Karpas-422 (cell line): Measurements from ENCODE around the gene CELF4. TPM values are rescaled to one million over a fixed set of nuclear protein-coding genes. Genes with fewer than 3 reads are reported as not detected.
A peak's percentile ranks its signal among the peaks of the same experiment; 100 is the strongest.

ENCODE experiments used
- DNase-seq: peaks from one replicate; pipeline ENCODE4 v3.0.0-alpha.2; 2015
- H2AFZ ChIP-seq: fragments of 200-600 bp; sonication (generic); 2 replicates; pipeline ENCODE4 v1.6.1; 2014; ENCODE audit warnings: antibody characterized with exemption, low read length, mixed read lengths
- H3K27ac ChIP-seq: fragments of 200-600 bp; sonication (generic); 2 replicates; pipeline ENCODE4 v1.5.1; 2014; ENCODE audit warnings: mild to moderate bottlenecking, low read length, moderate library complexity
- H3K27me3 ChIP-seq: fragments of 200-600 bp; sonication (generic); 2 replicates; pipeline ENCODE4 v1.6.1; 2014; ENCODE audit warnings: low read length, mixed read lengths
- H3K36me3 ChIP-seq: fragments of 200-600 bp; sonication (generic); 2 replicates; pipeline ENCODE4 v1.6.1; 2014; ENCODE audit warnings: low read length, mixed read lengths; ENCODE audit not compliant: insufficient read depth
- H3K4me1 ChIP-seq: fragments of 200-600 bp; sonication (generic); 2 replicates; pipeline ENCODE4 v1.6.1; 2014; ENCODE audit warnings: mild to moderate bottlenecking, low read length, mixed read lengths
- H3K4me2 ChIP-seq: fragments of 200-600 bp; sonication (generic); 2 replicates; pipeline ENCODE4 v1.6.1; 2014; ENCODE audit warnings: low read length, low read depth, mild to moderate bottlenecking; ENCODE audit not compliant: poor library complexity, severe bottlenecking
- H3K4me3 ChIP-seq: fragments of 200-600 bp; sonication (generic); 2 replicates; pipeline ENCODE4 v1.5.1; 2014; ENCODE audit warnings: mild to moderate bottlenecking, antibody characterized with exemption, low read length, mixed read lengths
- H3K79me2 ChIP-seq: fragments of 200-600 bp; sonication (generic); 2 replicates; pipeline ENCODE4 v1.6.1; 2014; ENCODE audit warnings: mild to moderate bottlenecking, low read length, mixed read lengths
- H3K9ac ChIP-seq: fragments of 200-600 bp; sonication (generic); 2 replicates; pipeline ENCODE4 v1.6.0; 2014; ENCODE audit warnings: low read length
- H3K9me2 ChIP-seq: fragments of 200-600 bp; sonication (generic), shearing (Covaris generic); replicated peaks from 2 replicates; pipeline ENCODE4 v1.6.0; 2014; ENCODE audit warnings: mild to moderate bottlenecking, low read length, moderate library complexity; ENCODE audit not compliant: insufficient read depth
- H3K9me3 ChIP-seq: fragments of 300-700, 200-600 bp; sonication (generic); 2 replicates; pipeline ENCODE4 v1.6.1; 2014; ENCODE audit warnings: low read length, mixed read lengths
- H4K20me1 ChIP-seq: fragments of 200-600 bp; sonication (generic); 2 replicates; pipeline ENCODE4 v1.6.1; 2014; ENCODE audit warnings: mild to moderate bottlenecking, antibody characterized with exemption, low read length, low read depth; ENCODE audit not compliant: insufficient read depth
- total RNA-seq: library from RNA; depleted of rRNA; stranded (reverse); fragments of >200 nt; shearing (Covaris generic); gene quantifications from 2 replicates; pipeline ENCODE4 v1.2.3, GENCODE V29; 2014; ENCODE audit warnings: low replicate concordance

Gene CELF4
- total RNA-seq, 1 experiment from 2014 or later, result not detected

DNA sequence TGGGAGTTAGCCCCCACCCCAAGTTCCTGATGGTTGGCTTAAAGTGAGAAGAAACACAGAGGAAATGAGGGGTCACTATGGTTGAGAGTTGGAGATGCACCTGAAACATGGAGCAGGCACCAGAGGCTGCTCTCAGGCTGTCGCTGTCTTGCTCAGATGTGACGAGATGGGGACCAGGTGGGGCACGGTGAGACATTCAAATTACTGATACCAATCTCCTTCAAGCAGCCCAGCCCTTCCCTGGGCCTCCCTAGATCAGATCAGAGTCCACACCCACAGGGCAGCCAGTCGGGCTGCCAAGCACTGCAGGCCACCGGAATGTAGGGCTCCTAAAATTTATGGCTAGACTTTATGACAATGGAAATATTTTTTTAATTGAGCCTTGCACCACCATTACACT is 176.6 kb downstream of the CELF4 start:
- H2AFZ ChIP-seq, result no peak overlapping the region
- no peak overlapping the region for H3K4me3 ChIP-seq
- peaks cover 5% of the 10 kb centered on the region; the same call in 1 of the 2 replicates for H3K4me1 ChIP-seq

DNA sequence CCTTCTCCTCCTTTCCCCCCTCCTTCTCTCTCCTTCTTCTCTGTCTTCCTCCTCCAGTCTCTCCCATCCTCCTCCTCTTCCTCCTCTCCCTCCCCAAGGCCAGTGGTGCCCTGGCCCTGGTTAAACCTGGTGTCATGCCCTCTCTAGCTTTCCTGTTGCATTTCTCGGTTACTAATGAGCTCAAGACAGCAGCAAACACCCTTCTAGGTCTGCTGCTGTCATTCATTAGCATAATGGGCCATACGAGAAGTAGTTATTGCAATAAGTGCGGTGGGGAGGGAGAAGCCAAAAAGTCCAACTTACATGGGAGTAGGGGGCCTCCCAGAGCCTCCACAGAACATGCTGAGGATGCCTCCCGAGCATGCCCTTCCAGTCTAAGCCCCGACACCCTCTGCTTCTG is 177.2 kb downstream of the CELF4 start:
- no peaks in the 10 kb centered on the region for H4K20me1 ChIP-seq
- H3K4me3 ChIP-seq, result no peak overlapping the region
- H2AFZ ChIP-seq, result no peak overlapping the region
- H3K79me2 ChIP-seq, result no peaks in the 10 kb centered on the region
- H3K36me3 ChIP-seq, result no peaks in the 10 kb centered on the region
- no peaks in the 10 kb centered on the region for H3K9me2 ChIP-seq
- peaks cover 5% of the 10 kb centered on the region; the same call in 1 of the 2 replicates for H3K4me1 ChIP-seq
- no peak overlapping the region for H3K9ac ChIP-seq
- no peak for DNase-seq
- no peaks in the 10 kb centered on the region for H3K9me3 ChIP-seq
- H3K27ac ChIP-seq, result no peak overlapping the region
- H3K4me2 ChIP-seq, result no peak overlapping the region
- H3K27me3 ChIP-seq, result no peaks in the 10 kb centered on the region

More for the DNA sequence above, 176.6 kb downstream of the CELF4 start:
- Histone ChIP-seq H3K27me3 (no peaks in the 10 kb centered on the region), H3K9ac (no peak overlapping the region), H3K79me2 (no peaks in the 10 kb centered on the region), H4K20me1 (no peaks in the 10 kb centered on the region), H3K27ac (no peak overlapping the region), H3K9me3 (no peaks in the 10 kb centered on the region), H3K4me2 (no peak overlapping the region), H3K9me2 (no peaks in the 10 kb centered on the region), H3K36me3 (no peaks in the 10 kb centered on the region)
- DNase-seq, result no peak

DNA sequence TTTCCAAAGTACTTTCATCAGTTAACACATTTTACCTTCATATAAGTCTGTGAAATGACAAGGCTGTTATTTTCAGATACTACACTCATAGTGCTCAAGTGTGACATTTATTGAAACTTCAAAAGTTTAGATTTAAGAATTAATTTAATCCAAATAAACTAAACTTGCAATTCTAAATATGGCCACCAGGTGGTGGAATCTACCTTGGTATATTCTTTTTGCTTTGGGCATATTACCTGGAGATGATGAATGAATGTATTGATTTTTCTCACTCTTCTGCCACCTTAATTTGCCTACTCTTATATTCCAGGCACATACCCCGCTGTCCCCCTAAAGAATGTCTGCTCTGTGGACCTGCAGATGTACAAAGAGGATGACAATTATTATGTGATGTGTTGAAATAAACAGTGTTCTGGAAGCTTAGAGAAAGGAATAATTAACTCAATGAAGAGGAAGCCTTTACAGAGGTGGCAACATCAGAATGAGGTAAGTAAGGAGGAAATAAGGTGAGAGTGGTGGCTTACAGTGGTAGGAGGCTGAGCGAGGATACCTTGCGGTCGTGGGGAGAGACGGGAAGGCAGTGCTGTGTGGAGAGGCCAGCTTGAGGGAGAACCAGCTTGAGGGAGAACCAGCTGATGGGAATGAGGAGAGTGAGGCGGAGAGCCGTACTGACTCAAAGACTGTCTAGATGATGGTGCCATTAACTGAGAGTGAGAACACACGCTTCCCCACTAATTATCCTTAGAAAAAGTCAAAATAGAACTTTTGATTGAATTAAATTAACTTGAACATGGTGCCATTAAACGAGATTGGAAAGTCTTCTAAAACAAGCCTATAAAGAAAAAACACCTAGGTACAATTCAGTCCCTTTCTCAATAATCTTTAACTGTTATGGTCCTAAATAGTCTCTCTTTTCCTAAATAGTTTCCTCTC is 179.5 kb downstream of the CELF4 start:
- Histone ChIP-seq H3K4me2 (no peak overlapping the region), H2AFZ (no peak overlapping the region), H3K27me3 (no peaks in the 10 kb centered on the region), H3K27ac (no peak overlapping the region), H3K4me1 (no peaks in the 10 kb centered on the region), H3K4me3 (no peak overlapping the region), H3K9ac (no peak overlapping the region), H3K9me3 (no peaks in the 10 kb centered on the region), H3K9me2 (no peaks in the 10 kb centered on the region), H4K20me1 (no peaks in the 10 kb centered on the region), H3K79me2 (no peaks in the 10 kb centered on the region), H3K36me3 (no peaks in the 10 kb centered on the region)
- peak; percentile 82 for DNase-seq

DNA sequence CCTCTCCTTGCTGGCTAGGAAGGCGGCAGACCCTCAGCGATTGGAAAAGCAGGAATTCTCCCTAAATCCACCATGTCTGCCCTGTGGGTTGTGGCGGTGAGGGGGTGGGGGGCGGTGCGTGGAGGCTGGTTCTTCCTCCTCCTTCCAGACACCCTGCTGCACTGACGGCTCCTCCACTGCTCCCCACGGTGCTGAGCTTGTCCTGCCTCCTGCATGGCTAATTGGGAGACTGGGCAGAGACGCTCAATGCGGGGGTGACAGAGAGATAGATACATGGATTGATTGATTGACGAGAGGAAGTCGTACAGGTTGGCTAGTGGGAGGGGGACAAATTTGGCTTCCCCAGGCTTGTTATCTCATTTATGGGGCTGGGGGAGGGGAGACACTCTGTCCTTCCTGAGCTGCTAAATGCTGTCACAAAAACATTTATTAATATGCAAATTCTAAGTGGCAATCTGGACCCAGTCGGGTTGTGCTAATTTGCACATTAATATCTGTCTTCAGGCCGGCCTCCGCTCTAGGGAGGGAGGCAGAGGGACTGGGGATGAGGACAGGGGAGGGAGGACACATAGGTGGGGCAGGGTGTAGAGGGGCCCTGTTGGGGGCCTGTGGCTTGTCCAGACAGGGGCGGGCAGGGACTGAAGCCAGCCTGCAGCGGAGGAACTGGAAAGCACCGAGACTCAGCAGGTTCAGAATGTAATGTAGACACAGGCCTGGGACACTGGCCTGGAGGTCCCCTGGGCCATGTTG is 181.6 kb downstream of the CELF4 start:
- no peaks in the 10 kb centered on the region for H3K4me1 ChIP-seq
- no peak overlapping the region for H3K4me2 ChIP-seq
- H2AFZ ChIP-seq, result no peak overlapping the region
- no peaks in the 10 kb centered on the region for H3K79me2 ChIP-seq
- DNase-seq, result no peak
- H4K20me1 ChIP-seq, result no peaks in the 10 kb centered on the region
- no peaks in the 10 kb centered on the region for H3K9me2 ChIP-seq
- H3K9ac ChIP-seq, result no peak overlapping the region
- no peaks in the 10 kb centered on the region for H3K9me3 ChIP-seq
- H3K4me3 ChIP-seq, result no peak overlapping the region
- H3K36me3 ChIP-seq, result no peaks in the 10 kb centered on the region
- H3K27me3 ChIP-seq, result no peaks in the 10 kb centered on the region
- H3K27ac ChIP-seq, result no peak overlapping the region

DNA sequence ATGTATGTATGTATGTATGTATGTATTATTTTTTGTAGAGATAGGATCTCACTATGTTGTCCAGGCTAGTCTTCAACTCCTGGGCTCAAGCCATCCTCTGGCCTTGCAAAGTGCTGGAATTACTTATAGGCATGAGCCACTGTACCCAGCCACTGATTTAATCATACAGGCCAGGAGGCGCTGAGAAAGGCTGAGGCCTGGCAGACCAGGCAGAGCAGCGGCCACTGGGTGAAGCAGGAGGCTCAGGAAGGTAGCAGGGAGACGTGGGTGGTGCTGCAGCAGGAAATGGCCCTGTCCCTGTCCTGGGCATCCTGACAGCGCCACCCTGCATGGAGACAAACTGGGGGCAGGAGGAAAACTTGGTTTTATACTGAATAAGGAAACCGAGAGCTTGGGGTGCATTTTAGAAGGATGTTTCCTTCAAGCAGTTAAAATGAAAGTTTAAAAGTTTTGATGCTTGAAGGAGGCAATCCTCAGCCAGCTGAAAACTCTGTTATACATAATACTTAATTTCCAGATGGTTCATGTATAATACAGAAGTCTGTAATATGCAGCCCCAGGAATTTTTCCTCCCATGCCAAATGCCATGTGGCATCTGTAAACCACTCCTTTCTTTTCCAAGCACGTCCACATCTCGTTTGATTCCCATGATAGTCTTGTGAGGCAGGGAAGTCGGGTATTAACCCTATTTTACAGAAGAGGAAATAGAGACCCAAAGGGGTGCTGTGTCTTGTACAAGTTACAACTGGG is 182.4 kb downstream of the CELF4 start:
- DNase-seq, result no peak
- H3K9me2 ChIP-seq, result no peaks in the 10 kb centered on the region
- no peak overlapping the region for H3K4me3 ChIP-seq
- H3K79me2 ChIP-seq, result no peaks in the 10 kb centered on the region
- H3K9me3 ChIP-seq, result no peaks in the 10 kb centered on the region
- H2AFZ ChIP-seq, result no peak overlapping the region
- no peaks in the 10 kb centered on the region for H3K4me1 ChIP-seq
- H4K20me1 ChIP-seq, result no peaks in the 10 kb centered on the region
- no peak overlapping the region for H3K4me2 ChIP-seq
- no peak overlapping the region for H3K27ac ChIP-seq
- H3K36me3 ChIP-seq, result no peaks in the 10 kb centered on the region
- no peak overlapping the region for H3K9ac ChIP-seq
- H3K27me3 ChIP-seq, result no peaks in the 10 kb centered on the region

DNA sequence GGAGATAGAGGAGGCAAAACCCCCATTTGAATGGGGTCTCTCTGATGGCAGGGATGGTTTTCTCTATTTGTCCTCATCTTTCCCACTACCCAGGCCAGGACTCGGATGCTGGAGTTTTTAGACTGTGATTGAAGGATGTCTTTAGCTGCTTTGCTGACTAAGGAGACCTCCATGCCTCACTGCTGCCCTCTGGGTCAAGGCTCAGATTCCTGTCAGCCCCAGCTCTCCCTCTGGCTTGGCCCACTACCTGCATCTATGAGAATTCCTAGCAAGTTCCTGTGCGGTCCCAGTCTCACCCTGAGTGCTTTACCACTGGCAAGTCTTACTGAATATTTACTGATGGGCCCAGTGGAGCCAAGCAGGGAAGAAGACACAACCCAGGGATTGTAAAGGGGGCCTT is 184.0 kb downstream of the CELF4 start:
- H3K27me3 ChIP-seq, result no peaks in the 10 kb centered on the region
- H3K9me3 ChIP-seq, result no peaks in the 10 kb centered on the region
- no peaks in the 10 kb centered on the region for H3K9me2 ChIP-seq
- H3K36me3 ChIP-seq, result no peaks in the 10 kb centered on the region
- H3K4me3 ChIP-seq, result no peak overlapping the region
- no peak overlapping the region for H3K27ac ChIP-seq
- DNase-seq, result no peak
- H2AFZ ChIP-seq, result no peak overlapping the region
- no peaks in the 10 kb centered on the region for H3K79me2 ChIP-seq
- no peak overlapping the region for H3K9ac ChIP-seq
- H3K4me2 ChIP-seq, result no peak overlapping the region
- no peaks in the 10 kb centered on the region for H4K20me1 ChIP-seq
- H3K4me1 ChIP-seq, result no peaks in the 10 kb centered on the region

DNA sequence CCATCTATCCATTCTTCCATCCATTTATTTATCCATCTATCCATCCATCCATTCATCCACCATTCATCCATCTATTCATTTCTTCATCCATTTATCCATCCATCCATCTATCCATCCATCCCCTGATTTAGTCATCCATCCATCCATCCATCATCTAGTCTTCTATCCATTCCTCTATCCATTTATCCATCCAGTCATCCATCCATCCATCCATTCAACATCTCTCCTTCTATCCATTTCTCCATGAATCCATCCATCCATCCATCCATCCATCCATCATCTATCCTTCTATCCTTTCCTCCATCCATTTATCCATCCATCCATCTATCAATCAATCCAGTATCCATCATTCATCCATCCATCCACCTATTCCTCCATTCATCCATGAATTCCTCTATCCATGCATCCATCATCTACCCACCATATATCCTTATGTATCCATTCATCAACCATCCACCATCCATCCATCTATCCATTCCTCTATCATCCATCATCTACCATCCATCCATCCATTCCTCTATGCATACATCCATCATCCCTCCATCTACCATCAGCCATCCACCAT is 185.0 kb downstream of the CELF4 start:
- Histone ChIP-seq H3K79me2 (no peaks in the 10 kb centered on the region), H3K27ac (no peak overlapping the region), H3K4me1 (no peaks in the 10 kb centered on the region), H3K9me2 (no peaks in the 10 kb centered on the region), H3K36me3 (no peaks in the 10 kb centered on the region), H3K9me3 (no peaks in the 10 kb centered on the region), H3K4me2 (no peak overlapping the region), H3K27me3 (no peaks in the 10 kb centered on the region), H4K20me1 (no peaks in the 10 kb centered on the region), H3K4me3 (no peak overlapping the region), H3K9ac (no peak overlapping the region), H2AFZ (no peak overlapping the region)
- DNase-seq, result no peak
